K562 (cell line): ENCODE data around the gene TRIM33. TPM values are rescaled to one million over a fixed set of nuclear protein-coding genes. Genes with fewer than 3 reads are reported as not detected.
A peak's percentile ranks its signal among the peaks of the same experiment; 100 is the strongest.

Experiments used
- BCL6 ChIP-seq: fragments of 250-450 bp; sonication (Bioruptor Pico); IDR thresholded peaks from 2 replicates; pipeline ENCODE4 v1.4.0; 2020
- CBFB ChIP-seq: sonication (generic); formaldehyde crosslinking; IDR thresholded peaks from 2 replicates; pipeline ENCODE4 v1.4.0; 2020; ENCODE audit warnings: mild to moderate bottlenecking, missing genetic modification reagents
- CHD4 ChIP-seq: fragments of 200-600 bp; sonication (generic); IDR thresholded peaks from 3 replicates; pipeline ENCODE4 v1.6.1; 2012; ENCODE audit warnings: low read depth, mild to moderate bottlenecking, mixed read lengths, low read length, inconsistent platforms; ENCODE audit not compliant: insufficient read depth, insufficient replicate concordance, poor library complexity, severe bottlenecking
- EP300 ChIP-seq: IDR thresholded peaks from 2 replicates; pipeline ENCODE4 v1.6.1; 2012; ENCODE audit warnings: low read length, improper control_type of control experiment
- HCFC1 ChIP-seq: IDR thresholded peaks from 2 replicates; pipeline ENCODE4 v1.6.1; 2012; ENCODE audit warnings: low read depth, low read length, improper control_type of control experiment
- MCM3 ChIP-seq: fragments of 450-650 bp; IDR thresholded peaks from 2 replicates; pipeline ENCODE4 v1.6.1; 2016
- MIER1 ChIP-seq: fragments of 450-650 bp; IDR thresholded peaks from 2 replicates; pipeline ENCODE4 v1.6.1; 2016; ENCODE audit warnings: antibody characterized with exemption, mild to moderate bottlenecking, low read depth
- MTA3 ChIP-seq: fragments of 450-650 bp; formaldehyde crosslinking; IDR thresholded peaks from 2 replicates; pipeline ENCODE4 v1.6.1; 2017; ENCODE audit warnings: mild to moderate bottlenecking, borderline replicate concordance
- MYC ChIP-seq, 2 experiments: fragments of 250-450 bp in 1 of 2; sonication (Bioruptor Pico) in 1 of 2; IDR thresholded peaks; 2 replicates each; pipeline versions ENCODE4 v1.5.1 to v1.6.1; 2012 to 2021; ENCODE audit warnings: low read depth in 2 of 2, borderline replicate concordance in 1 of 2, improper control_type of control experiment in 1 of 2, low read length in 1 of 2, mild to moderate bottlenecking in 1 of 2, moderate library complexity in 1 of 2
- NCOA1 ChIP-seq: fragments of 450-650 bp; IDR thresholded peaks from 2 replicates; pipeline ENCODE4 v1.6.1; 2016; ENCODE audit warnings: low read depth
- NR2F6 ChIP-seq: fragments of 450-650 bp; formaldehyde crosslinking; IDR thresholded peaks from 2 replicates; pipeline ENCODE4 v1.4.0; 2020; ENCODE audit warnings: mild to moderate bottlenecking
- NR3C1 ChIP-seq: sonication (generic); formaldehyde crosslinking; IDR thresholded peaks from 2 replicates; pipeline ENCODE4 v1.8.1; 2022; ENCODE audit warnings: missing genetic modification reagents
- OTX1 ChIP-seq: fragments of 450-650 bp; formaldehyde crosslinking; IDR thresholded peaks from 2 replicates; pipeline ENCODE4 v1.4.0; 2022; ENCODE audit warnings: mild to moderate bottlenecking
- PHB ChIP-seq: fragments of 250-450 bp; sonication (Bioruptor Pico); IDR thresholded peaks from 2 replicates; pipeline ENCODE4 v1.5.0; 2021
- RAD51 ChIP-seq: fragments of 450-650 bp; IDR thresholded peaks from 2 replicates; pipeline ENCODE4 v1.7.1; 2016; ENCODE audit warnings: low read depth, mild to moderate bottlenecking, borderline replicate concordance
- RBM25 ChIP-seq: fragments of 200-400 bp; formaldehyde crosslinking; IDR thresholded peaks from 2 replicates; pipeline ENCODE4 v1.6.1; 2018; ENCODE audit warnings: low read length, low read depth, moderate library complexity; ENCODE audit not compliant: severe bottlenecking
- SMC3 ChIP-seq: conservative IDR thresholded peaks from 2 replicates; pipeline ENCODE4 v1.6.1; 2011; ENCODE audit warnings: low read depth, low read length, improper control_type of control experiment; ENCODE audit not compliant: insufficient read depth
- TCF7 ChIP-seq: sonication (generic); IDR thresholded peaks from 2 replicates; pipeline ENCODE4 v1.6.1; 2016; ENCODE audit warnings: antibody characterized with exemption, borderline replicate concordance
- TFAM ChIP-seq: fragments of 250-450 bp; sonication (Bioruptor Pico); conservative IDR thresholded peaks from 2 replicates; pipeline ENCODE4 v1.5.0; 2021; ENCODE audit warnings: mild to moderate bottlenecking, moderate library complexity
- TSC22D4 ChIP-seq: fragments of 450-650 bp; IDR thresholded peaks from 2 replicates; pipeline ENCODE4 v1.6.1; 2016; ENCODE audit warnings: missing genetic modification characterization, missing biosample characterization, control low read depth
- XRCC3 ChIP-seq: fragments of 450-650 bp; IDR thresholded peaks from 2 replicates; pipeline ENCODE4 v1.6.1; 2017; ENCODE audit warnings: mild to moderate bottlenecking, moderate library complexity
- ZBTB8A ChIP-seq: fragments of 450-650 bp; IDR thresholded peaks from 2 replicates; pipeline ENCODE4 v1.6.1; 2018; ENCODE audit warnings: mild to moderate bottlenecking, moderate library complexity; ENCODE audit not compliant: partially characterized antibody
- ZC3H8 ChIP-seq: fragments of 450-650 bp; IDR thresholded peaks from 2 replicates; pipeline ENCODE4 v1.6.1; 2017
- ZFP36 ChIP-seq: fragments of 150-350 bp; IDR thresholded peaks from 2 replicates; pipeline ENCODE4 v1.6.1; 2018; ENCODE audit warnings: low read length, low read depth; ENCODE audit not compliant: partially characterized antibody
- ZNF146 ChIP-seq: IDR thresholded peaks from one replicate; pipeline ENCODE4 v1.6.1; 2018; ENCODE audit warnings: missing compliant biosample characterization; ENCODE audit not compliant: unreplicated experiment
- ZNF444 ChIP-seq: fragments of 250-450 bp; sonication (Bioruptor Pico); IDR thresholded peaks from 2 replicates; pipeline ENCODE4 v1.4.0; 2020; ENCODE audit warnings: mild to moderate bottlenecking, moderate library complexity
- ZNF584 ChIP-seq: fragments of 200-800 bp; sonication (Bioruptor generic); IDR thresholded peaks from 2 replicates; pipeline ENCODE4 v1.6.1; 2016; ENCODE audit warnings: low read depth, mild to moderate bottlenecking, missing genetic modification characterization, missing compliant biosample characterization
- polyA plus RNA-seq, 8 experiments: library from polyadenylated mRNA; depleted of rRNA in 4 of 8; stranded (reverse) in 5 of 8; unstranded in 3 of 8; fragments of >200 nt; fragmentation: Nextera tagmentation in 2 of 8; fragmentation: Illumina TruSeq in 1 of 8; extraction: Ambion mirVana in 2 of 8; extraction: Trizol in 1 of 8; gene quantifications; 2 replicates each; pipeline versions ENCODE4 v1.2.1 to v1.2.3, GENCODE V29; 2011 to 2014; ENCODE audit warnings: inconsistent platforms in 1 of 8, missing spikeins in 1 of 8
- total RNA-seq, 7 experiments: library from RNA; depleted of rRNA in 6 of 7; stranded (reverse); fragments of >200 nt in 6 of 7; fragmentation: Illumina TruSeq in 2 of 7; extraction: Trizol in 2 of 7; gene quantifications; 2 replicates each; pipeline versions ENCODE4 v1.2.1 to v1.2.3, GENCODE V29; 2011 to 2021; ENCODE audit warnings: low replicate concordance in 1 of 7
- TF ChIP-seq, protein P1 (sequence below): fragments of 450-650 bp; formaldehyde crosslinking; IDR thresholded peaks from 2 replicates; pipeline ENCODE4 v1.4.0; 2020; ENCODE audit warnings: mild to moderate bottlenecking, mixed read lengths
- TF ChIP-seq, protein P2 (sequence below), 2 experiments: IDR thresholded peaks; 2 replicates each; pipeline ENCODE4 v1.6.1; 2012; ENCODE audit warnings: improper control_type of control experiment in 2 of 2, low read depth in 2 of 2, low read length in 2 of 2, borderline replicate concordance in 1 of 2

TRIM33 gene
- total and polyA plus RNA-seq, 9 of the 15 experiments (the other 6 are each of a cell fraction or from before 2014, with no cell fraction given): 9.3 to 58.4 (median 40.2) TPM

DNA sequence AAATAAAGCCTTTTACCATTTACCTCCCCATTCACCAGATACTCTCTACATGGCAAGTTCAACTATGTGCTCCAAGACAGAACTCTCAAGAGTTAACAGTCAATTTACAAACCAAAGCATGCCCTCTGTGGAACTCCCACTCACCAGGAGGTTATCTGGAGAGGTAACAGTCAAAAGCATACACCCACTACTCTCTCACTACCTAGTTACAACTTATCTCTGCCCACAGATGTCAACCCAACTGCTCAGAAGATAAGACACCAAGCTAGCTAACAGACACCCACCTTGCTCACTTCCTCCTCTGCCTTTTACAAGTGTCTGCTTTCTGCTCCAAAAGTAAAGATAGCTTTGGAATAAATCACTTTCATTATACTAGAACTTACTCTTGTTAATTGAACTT, 131.0 kb downstream of the TRIM33 start (continued):
- no peak for TF ChIP-seq ZNF146 (CRISPR knock-in tag)
- no peak for TF ChIP-seq MIER1
- TF ChIP-seq TSC22D4: no peak
- TF ChIP-seq, protein P1, sequence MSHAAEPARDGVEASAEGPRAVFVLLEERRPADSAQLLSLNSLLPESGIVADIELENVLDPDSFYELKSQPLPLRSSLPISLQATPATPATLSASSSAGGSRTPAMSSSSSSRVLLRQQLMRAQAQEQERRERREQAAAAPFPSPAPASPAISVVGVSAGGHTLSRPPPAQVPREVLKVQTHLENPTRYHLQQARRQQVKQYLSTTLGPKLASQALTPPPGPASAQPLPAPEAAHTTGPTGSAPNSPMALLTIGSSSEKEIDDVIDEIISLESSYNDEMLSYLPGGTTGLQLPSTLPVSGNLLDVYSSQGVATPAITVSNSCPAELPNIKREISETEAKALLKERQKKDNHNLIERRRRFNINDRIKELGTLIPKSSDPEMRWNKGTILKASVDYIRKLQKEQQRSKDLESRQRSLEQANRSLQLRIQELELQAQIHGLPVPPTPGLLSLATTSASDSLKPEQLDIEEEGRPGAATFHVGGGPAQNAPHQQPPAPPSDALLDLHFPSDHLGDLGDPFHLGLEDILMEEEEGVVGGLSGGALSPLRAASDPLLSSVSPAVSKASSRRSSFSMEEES (CRISPR knock-in tag): no peak
- peak; percentile 94 for TF ChIP-seq TCF7
- TF ChIP-seq RBM25: peak; percentile 19
- TF ChIP-seq NR2F6 (CRISPR knock-in tag): no peak
- TF ChIP-seq ZNF444 (CRISPR knock-in tag): 0 out of 2 replicates have a peak, but pooled peaks have one; percentile 63
- TF ChIP-seq ZBTB8A: no peak
- TF ChIP-seq SMC3: no peak
- TF ChIP-seq EP300: peak; percentile 100
- peak; percentile 17 for TF ChIP-seq CHD4
- no peak for TF ChIP-seq NR3C1 (CRISPR knock-in tag)
- peak; percentile 79; the same call in 1 of the 2 replicates for TF ChIP-seq BCL6
- TF ChIP-seq ZFP36: peak; percentile 75
- TF ChIP-seq PHB (CRISPR knock-in tag): no peak
- TF ChIP-seq RAD51: peak; percentile 65; the same call in 1 of the 2 replicates
- no peak for TF ChIP-seq MCM3
- no peak for TF ChIP-seq TFAM (CRISPR knock-in tag)
- TF ChIP-seq OTX1 (CRISPR knock-in tag): peak; percentile 85; the same call in 1 of the 2 replicates
- TF ChIP-seq ZNF584 (CRISPR knock-in tag): peak; percentile 96
- TF ChIP-seq HCFC1: peak; percentile 10; the same call in 1 of the 2 replicates
- TF ChIP-seq MYC (IDR thresholded peaks at IDR 0.05; ENCODE audit: low read depth, low read length): peak; percentile 82
- TF ChIP-seq MYC (CRISPR knock-in tag; IDR thresholded peaks at IDR 0.05; ENCODE audit: borderline replicate concordance, low read depth): no peak
- TF ChIP-seq XRCC3: peak; percentile 96
- peak; percentile 96 for TF ChIP-seq MTA3
- TF ChIP-seq CBFB (CRISPR knock-in tag): no peak
- no peak for TF ChIP-seq ZC3H8
- TF ChIP-seq, protein P2, sequence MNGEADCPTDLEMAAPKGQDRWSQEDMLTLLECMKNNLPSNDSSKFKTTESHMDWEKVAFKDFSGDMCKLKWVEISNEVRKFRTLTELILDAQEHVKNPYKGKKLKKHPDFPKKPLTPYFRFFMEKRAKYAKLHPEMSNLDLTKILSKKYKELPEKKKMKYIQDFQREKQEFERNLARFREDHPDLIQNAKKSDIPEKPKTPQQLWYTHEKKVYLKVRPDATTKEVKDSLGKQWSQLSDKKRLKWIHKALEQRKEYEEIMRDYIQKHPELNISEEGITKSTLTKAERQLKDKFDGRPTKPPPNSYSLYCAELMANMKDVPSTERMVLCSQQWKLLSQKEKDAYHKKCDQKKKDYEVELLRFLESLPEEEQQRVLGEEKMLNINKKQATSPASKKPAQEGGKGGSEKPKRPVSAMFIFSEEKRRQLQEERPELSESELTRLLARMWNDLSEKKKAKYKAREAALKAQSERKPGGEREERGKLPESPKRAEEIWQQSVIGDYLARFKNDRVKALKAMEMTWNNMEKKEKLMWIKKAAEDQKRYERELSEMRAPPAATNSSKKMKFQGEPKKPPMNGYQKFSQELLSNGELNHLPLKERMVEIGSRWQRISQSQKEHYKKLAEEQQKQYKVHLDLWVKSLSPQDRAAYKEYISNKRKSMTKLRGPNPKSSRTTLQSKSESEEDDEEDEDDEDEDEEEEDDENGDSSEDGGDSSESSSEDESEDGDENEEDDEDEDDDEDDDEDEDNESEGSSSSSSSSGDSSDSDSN (IDR thresholded peaks at IDR 0.05; ENCODE audit: borderline replicate concordance in 1 of 2, low read depth in 2 of 2, low read length in 2 of 2): no peak
- TF ChIP-seq NCOA1: peak; percentile 96
